ENCODE data around the gene CTSA.

- TF ChIP-seq CTCF (IDR thresholded peaks at IDR 0.05) = no peak
- TF ChIP-seq POLR2A (IDR thresholded peaks at IDR 0.05) = no peak
Observed at GRCh38 chr20:45850926-45851325, 40.2 kb upstream of the CTSA start.
